ENCODE results near the gene QKI. TPM values are rescaled to one million over a fixed set of nuclear protein-coding genes. Genes with fewer than 3 reads are reported as not detected.

QKI gene
- total RNA-seq, 2 experiments from 2014 or later, result 43.3 to 47.5 TPM

- Mint-ChIP-seq H3K36me3 (ENCODE audit: low read depth) (peaks cover 7% of the 10 kb centered on the region), H3K27me3 (no peaks in the 10 kb centered on the region), H3K27ac (no peak overlapping the region), H3K4me1 (ENCODE audit: low read depth) (peaks cover 46% of the 10 kb centered on the region), H3K4me3 (no peak overlapping the region), H3K9me3 (no peaks in the 10 kb centered on the region)
- POLR2A ChIA-PET, result interaction anchor here (0.7 kb wide), 1 partner anchor 408 kb away, joined by 3 read pairs; no protein-coding TSS in a partner anchor
- ATAC-seq (no peak), DNase-seq (no peak)
- intact Hi-C loops (cut with micrococcal nuclease), result no loop called here
- no peak for TF ChIP-seq CTCF (IDR thresholded peaks at IDR 0.05)
- CTCF ChIA-PET, result no interaction called here
Observed at GRCh38 chr6:163442336-163442735, 27.8 kb downstream of the QKI start.

- H3K36me3 Mint-ChIP-seq (ENCODE audit: low read depth), result peaks cover 7% of the 10 kb centered on the region
- H3K27me3 Mint-ChIP-seq, result no peaks in the 10 kb centered on the region
- no peak overlapping the region for H3K27ac Mint-ChIP-seq
- DNase-seq (no peak), ATAC-seq (no peak)
- no peaks in the 10 kb centered on the region for H3K9me3 Mint-ChIP-seq
- H3K4me1 Mint-ChIP-seq (ENCODE audit: low read depth), result peaks cover 37% of the 10 kb centered on the region
- no peak for TF ChIP-seq CTCF (IDR thresholded peaks at IDR 0.05)
- CTCF ChIA-PET, result no interaction called here
- POLR2A ChIA-PET, result no interaction called here
- H3K4me3 Mint-ChIP-seq, result no peak overlapping the region
- intact Hi-C loops (cut with micrococcal nuclease), result no loop called here
Observed at GRCh38 chr6:163444077-163444476, 29.6 kb downstream of the QKI start.

- Mint-ChIP-seq H3K27ac (no peak overlapping the region), H3K36me3 (ENCODE audit: low read depth) (peaks cover 3% of the 10 kb centered on the region)
- POLR2A ChIA-PET, result no interaction called here
Observed at GRCh38 chr6:163446549-163446948, 32.0 kb downstream of the QKI start.

GRCh38 chr6:163449076-163449475, 34.6 kb downstream of the QKI start:
- POLR2A ChIA-PET, result no interaction called here
- H3K9me3 Mint-ChIP-seq, result no peaks in the 10 kb centered on the region
- no peak for TF ChIP-seq CTCF (IDR thresholded peaks at IDR 0.05)
- DNase-seq, result no peak
- peaks cover 21% of the 10 kb centered on the region for H3K4me1 Mint-ChIP-seq (ENCODE audit: low read depth)
- intact Hi-C loops (cut with micrococcal nuclease), result no loop called here
- no peak for ATAC-seq
- CTCF ChIA-PET, result interaction anchor here (0.9 to 1.2 kb wide), 2 partner anchors 12 to 15 kb away, joined by 3 read pairs; no protein-coding TSS in a partner anchor
- H3K27ac Mint-ChIP-seq, result no peak overlapping the region
- H3K4me3 Mint-ChIP-seq, result no peak overlapping the region
- H3K36me3 Mint-ChIP-seq (ENCODE audit: low read depth), result peaks cover 3% of the 10 kb centered on the region
- H3K27me3 Mint-ChIP-seq, result no peaks in the 10 kb centered on the region

More at GRCh38 chr6:163446549-163446948, 32.0 kb downstream of the QKI start:
- intact Hi-C loops (cut with micrococcal nuclease), result no loop called here
- no peak overlapping the region for H3K4me3 Mint-ChIP-seq
- H3K9me3 Mint-ChIP-seq, result no peaks in the 10 kb centered on the region
- TF ChIP-seq CTCF (IDR thresholded peaks at IDR 0.05), result no peak
- CTCF ChIA-PET, result no interaction called here
- no peaks in the 10 kb centered on the region for H3K27me3 Mint-ChIP-seq
- no peak for DNase-seq
- H3K4me1 Mint-ChIP-seq (ENCODE audit: low read depth), result peaks cover 28% of the 10 kb centered on the region
- no peak for ATAC-seq

GRCh38 chr6:163454425-163454824, 39.9 kb downstream of the QKI start:
- Mint-ChIP-seq H3K9me3 (no peaks in the 10 kb centered on the region), H3K4me3 (no peak overlapping the region), H3K4me1 (ENCODE audit: low read depth) (peaks cover 35% of the 10 kb centered on the region), H3K27me3 (no peaks in the 10 kb centered on the region), H3K36me3 (ENCODE audit: low read depth) (peaks cover 15% of the 10 kb centered on the region), H3K27ac (no peak overlapping the region)
- intact Hi-C loops (cut with micrococcal nuclease), result no loop called here
- no peak for TF ChIP-seq CTCF (IDR thresholded peaks at IDR 0.05)
- ChIA-PET CTCF (no interaction called here), POLR2A (no interaction called here)
- DNase-seq, result no peak
- ATAC-seq, result no peak

All from activated CD8-positive, alpha-beta T cell treated with anti-CD3 and anti-CD28 coated beads for 36 hours (primary cell).